Activated CD4-positive, alpha-beta T cell treated with anti-CD3 and anti-CD28 coated beads for 24 hours (primary cell): ENCODE results near the gene MAST4.
A peak's percentile ranks its signal among the peaks of the same experiment; 100 is the strongest.
"Not testable (repeated sequence)": the region's sequence is repeated elsewhere in the genome, so short reads cannot be mapped to it uniquely, and the experiment has no call there.

Source experiments
- DNase-seq, 2 donors: peaks; one replicate each; pipeline ENCODE4 v3.0.0-alpha.2; 2020; ENCODE audit warnings: low read depth in 2 of 2

The MAST4 gene

DNA sequence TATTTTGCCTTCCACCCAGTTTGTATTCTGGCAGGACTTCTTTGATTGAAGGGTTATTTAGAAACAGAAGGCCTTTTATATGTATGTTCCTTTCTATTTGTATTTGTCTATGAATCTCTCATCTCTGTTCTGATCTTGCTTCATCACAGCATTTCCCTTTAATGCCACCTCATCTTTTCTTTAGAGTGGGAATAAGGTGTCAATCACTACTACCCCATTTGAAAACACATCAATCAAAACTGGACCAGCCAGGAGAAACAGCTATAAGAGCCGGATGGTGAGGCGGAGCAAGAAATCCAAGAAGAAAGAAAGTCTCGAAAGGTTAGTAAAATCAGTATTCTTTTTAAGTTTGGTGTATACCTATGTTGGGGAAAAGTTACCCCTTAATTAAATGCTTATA lies 564.1 kb downstream of the MAST4 start:
- DNase-seq = no peak

DNA sequence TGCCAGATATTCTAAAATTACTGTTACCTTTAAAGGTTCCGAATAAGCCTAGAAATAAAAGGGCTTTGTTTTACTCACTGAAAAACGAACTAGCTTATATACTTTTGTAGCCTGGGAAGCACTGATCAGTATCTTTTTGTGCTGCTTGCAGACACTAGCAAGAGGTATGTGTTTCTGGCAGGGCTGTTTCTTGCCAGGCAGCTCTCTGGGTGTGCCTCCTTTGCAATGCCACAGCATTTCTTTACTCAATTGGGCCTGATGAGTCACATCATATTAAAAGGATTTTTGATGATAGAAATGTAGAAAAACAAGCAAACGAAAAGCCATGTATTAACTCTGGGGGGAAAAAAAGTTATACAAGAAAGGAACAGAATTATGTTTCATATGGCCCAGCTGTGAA lies 564.8 kb downstream of the MAST4 start:
- no peak for DNase-seq

DNA sequence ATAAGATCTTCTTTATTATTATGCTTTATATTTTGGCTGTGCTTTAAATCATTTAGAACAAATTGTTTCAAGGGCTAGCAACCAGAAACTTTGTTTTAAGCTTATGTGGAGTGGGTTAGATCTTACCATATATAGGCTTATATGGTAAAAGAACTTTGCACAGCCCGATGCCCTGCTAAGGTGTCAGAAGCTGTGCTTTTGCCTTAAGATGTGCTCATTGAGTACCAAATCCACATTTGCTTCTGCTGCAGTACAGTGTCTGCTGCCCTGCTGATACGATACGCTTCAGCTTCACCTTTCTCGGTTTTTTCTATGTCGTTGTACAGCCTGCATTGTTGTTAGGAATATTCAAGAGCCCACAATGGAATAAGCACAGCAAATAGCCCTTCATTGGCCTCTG lies 565.6 kb downstream of the MAST4 start:
- DNase-seq = no peak

DNA sequence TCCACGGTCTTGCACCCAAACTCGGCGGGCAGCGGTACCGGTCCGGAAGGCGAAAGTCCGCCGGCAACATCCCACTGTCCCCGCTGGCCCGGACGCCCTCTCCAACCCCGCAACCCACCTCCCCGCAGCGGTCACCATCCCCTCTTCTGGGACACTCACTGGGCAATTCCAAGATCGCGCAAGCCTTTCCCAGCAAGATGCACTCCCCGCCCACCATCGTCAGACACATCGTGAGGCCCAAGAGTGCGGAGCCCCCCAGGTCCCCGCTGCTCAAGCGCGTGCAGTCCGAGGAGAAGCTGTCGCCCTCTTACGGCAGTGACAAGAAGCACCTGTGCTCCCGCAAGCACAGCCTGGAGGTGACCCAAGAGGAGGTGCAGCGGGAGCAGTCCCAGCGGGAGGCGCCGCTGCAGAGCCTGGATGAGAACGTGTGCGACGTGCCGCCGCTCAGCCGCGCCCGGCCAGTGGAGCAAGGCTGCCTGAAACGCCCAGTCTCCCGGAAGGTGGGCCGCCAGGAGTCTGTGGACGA lies 567.1 kb downstream of the MAST4 start:
- no peak for DNase-seq

DNA sequence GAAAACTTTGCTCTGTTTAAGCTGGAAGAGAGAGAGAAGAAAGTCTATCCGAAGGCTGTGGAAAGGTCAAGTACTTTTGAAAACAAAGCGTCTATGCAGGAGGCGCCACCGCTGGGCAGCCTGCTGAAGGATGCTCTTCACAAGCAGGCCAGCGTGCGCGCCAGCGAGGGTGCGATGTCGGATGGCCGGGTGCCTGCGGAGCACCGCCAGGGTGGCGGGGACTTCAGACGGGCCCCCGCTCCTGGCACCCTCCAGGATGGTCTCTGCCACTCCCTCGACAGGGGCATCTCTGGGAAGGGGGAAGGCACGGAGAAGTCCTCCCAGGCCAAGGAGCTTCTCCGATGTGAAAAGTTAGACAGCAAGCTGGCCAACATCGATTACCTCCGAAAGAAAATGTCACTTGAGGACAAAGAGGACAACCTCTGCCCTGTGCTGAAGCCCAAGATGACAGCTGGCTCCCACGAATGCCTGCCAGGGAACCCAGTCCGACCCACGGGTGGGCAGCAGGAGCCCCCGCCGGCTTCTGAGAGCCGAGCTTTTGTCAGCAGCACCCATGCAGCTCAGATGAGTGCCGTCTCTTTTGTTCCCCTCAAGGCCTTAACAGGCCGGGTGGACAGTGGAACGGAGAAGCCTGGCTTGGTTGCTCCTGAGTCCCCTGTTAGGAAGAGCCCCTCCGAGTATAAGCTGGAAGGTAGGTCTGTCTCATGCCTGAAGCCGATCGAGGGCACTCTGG lies 567.8 kb downstream of the MAST4 start:
- no peak for DNase-seq

DNA sequence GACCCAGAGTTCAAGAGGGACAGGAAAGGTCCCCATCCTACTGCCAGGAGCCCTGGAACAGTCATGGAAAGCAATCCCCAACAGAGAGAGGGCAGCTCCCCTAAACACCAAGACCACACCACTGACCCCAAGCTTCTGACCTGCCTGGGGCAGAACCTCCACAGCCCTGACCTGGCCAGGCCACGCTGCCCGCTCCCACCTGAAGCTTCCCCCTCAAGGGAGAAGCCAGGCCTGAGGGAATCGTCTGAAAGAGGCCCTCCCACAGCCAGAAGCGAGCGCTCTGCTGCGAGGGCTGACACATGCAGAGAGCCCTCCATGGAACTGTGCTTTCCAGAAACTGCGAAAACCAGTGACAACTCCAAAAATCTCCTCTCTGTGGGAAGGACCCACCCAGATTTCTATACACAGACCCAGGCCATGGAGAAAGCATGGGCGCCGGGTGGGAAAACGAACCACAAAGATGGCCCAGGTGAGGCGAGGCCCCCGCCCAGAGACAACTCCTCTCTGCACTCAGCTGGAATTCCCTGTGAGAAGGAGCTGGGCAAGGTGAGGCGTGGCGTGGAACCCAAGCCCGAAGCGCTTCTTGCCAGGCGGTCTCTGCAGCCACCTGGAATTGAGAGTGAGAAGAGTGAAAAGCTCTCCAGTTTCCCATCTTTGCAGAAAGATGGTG lies 568.8 kb downstream of the MAST4 start:
- DNase-seq = no peak

DNA sequence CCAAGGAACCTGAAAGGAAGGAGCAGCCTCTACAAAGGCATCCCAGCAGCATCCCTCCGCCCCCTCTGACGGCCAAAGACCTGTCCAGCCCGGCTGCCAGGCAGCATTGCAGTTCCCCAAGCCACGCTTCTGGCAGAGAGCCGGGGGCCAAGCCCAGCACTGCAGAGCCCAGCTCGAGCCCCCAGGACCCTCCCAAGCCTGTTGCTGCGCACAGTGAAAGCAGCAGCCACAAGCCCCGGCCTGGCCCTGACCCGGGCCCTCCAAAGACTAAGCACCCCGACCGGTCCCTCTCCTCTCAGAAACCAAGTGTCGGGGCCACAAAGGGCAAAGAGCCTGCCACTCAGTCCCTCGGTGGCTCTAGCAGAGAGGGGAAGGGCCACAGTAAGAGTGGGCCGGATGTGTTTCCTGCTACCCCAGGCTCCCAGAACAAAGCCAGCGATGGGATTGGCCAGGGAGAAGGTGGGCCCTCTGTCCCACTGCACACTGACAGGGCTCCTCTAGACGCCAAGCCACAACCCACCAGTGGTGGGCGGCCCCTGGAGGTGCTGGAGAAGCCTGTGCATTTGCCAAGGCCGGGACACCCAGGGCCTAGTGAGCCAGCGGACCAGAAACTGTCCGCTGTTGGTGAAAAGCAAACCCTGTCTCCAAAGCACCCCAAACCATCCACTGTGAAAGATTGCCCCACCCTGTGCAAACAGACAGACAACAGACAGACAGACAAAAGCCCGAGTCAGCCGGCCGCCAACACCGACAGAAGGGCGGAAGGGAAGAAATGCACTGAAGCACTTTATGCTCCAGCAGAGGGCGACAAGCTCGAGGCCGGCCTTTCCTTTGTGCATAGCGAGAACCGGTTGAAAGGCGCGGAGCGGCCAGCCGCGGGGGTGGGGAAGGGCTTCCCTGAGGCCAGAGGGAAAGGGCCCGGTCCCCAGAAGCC lies 569.6 kb downstream of the MAST4 start:
- DNase-seq = peak; percentile 61 to 72

DNA sequence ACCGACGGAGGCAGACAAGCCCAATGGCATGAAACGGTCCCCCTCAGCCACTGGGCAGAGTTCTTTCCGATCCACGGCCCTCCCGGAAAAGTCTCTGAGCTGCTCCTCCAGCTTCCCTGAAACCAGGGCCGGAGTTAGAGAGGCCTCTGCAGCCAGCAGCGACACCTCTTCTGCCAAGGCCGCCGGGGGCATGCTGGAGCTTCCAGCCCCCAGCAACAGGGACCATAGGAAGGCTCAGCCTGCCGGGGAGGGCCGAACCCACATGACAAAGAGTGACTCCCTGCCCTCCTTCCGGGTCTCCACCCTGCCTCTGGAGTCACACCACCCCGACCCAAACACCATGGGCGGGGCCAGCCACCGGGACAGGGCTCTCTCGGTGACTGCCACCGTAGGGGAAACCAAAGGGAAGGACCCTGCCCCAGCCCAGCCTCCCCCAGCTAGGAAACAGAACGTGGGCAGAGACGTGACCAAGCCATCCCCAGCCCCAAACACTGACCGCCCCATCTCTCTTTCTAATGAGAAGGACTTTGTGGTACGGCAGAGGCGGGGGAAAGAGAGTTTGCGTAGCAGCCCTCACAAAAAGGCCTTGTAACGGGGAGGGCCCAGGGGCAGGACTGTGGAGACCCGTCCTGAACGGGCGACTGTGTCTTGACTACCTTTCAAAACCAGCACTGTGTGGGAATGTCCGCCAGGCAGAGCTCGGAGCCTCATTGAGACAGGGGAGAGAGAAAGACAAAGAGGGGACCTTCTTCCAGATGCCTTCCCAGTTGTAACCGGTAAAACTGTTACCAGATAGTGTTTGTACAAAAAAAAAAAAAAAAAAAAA lies 570.5 kb downstream of the MAST4 start:
- DNase-seq = peak; percentile 21 to 50

DNA sequence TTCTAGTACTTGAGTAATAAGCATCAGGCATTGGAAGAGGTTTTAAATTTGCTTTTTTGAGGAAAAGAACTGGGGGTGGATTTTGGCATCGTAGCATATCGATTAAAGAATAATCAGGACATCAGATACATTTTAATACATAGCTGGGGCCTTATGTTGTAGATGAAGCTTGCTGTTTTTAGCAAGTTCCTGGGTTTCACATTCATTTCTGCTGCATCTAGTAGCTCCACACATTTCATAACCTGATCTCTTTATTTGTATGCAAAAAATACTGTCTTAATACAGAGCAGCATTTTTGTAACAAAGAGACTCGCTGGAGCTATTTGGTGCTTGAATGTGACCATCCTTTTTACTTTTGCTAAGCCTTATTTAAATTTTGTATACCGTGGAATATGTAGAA lies 571.9 kb downstream of the MAST4 start:
- no peak for DNase-seq

DNA sequence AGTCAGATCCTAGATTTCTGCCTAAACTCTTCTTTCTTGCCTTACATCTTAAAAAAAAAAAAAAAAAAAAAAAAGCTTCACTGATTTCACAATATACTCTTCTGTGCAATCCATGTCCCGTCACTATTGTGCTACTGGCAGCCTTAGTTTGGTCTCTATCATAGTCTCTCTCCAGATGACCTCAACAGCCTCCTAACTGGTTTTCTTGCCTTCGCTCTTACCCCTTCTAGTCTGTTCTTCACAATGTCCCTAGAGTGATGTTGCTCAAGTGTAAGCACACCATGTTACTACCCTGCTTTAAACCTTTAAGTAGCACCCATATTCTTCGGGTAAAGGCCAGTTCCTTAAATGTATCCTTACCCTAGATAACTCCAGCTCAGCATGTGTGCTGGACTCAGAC lies 574.6 kb downstream of the MAST4 start:
- no peak for DNase-seq

DNA sequence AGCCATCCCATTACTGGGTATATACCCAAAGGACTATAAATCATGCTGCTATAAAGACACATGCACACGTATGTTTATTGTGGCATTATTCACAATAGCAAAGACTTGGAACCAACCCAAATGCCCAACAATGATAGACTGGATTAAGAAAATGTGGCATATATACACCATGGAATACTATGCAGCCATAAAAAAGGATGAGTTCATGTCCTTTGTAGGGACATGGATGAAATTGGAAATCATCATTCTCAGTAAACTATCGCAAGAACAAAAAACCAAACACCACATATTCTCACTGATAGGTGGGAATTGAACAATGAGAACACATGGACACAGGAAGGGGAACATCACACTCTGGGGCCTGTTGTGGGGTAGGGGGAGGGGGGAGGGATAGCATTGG lies 577.2 kb downstream of the MAST4 start:
- not testable (repeated sequence) for DNase-seq

DNA sequence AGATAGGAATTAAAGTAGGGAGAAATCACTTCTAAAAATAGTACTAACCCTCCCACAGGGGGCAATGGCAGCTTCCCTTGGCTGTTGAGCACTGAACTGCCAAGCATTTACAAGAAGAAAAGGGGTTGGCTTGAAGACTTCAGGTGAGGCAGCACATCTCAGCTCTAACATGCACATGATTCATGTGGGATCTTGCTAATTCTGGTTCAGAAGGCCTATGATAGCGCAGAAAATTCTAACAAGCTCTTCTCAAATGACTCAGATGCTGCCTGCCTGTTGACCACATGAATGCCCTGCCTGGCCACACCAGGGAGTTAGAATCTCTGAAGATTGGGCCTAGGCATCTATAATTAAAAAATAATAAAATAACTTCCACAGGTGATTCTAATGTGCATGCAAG lies 577.8 kb downstream of the MAST4 start:
- no peak for DNase-seq

DNA sequence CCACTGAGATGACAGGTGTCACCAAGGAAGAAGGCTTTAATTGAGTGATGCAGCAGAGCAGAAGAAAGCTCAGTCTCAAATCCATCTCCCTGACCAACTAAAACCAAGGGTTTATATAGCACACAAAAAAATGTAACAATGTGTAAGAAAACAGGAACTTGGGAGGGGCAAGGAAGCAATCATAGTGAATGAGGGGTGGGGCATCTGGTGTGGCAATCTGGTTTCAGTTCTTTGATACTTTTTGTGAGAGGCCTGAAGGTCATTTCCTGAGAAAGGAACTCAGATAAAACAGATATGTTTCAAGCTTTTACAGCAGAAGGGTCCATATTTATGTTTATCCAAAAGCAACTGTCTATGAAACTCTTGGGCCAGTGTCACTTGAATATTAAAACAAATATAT lies 580.7 kb downstream of the MAST4 start:
- no peak for DNase-seq

DNA sequence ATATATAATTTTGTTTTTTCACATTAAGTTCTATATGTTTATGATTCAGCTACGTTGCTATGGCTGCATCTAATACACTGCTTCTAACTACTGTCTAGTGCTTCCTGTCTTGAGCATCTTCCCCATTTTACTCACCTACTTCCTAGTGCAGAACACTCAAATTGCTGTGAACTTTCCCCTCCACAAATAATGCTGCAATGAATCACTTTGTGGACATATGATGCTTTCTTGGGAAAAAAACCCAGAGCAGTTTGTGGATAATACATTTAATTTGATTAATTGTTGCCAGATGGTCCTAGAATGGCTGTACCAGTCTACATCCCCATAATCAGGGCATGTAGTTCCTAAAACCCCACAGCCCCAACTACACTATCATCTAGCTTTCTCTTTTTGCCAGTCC lies 581.9 kb downstream of the MAST4 start:
- no peak for DNase-seq

DNA sequence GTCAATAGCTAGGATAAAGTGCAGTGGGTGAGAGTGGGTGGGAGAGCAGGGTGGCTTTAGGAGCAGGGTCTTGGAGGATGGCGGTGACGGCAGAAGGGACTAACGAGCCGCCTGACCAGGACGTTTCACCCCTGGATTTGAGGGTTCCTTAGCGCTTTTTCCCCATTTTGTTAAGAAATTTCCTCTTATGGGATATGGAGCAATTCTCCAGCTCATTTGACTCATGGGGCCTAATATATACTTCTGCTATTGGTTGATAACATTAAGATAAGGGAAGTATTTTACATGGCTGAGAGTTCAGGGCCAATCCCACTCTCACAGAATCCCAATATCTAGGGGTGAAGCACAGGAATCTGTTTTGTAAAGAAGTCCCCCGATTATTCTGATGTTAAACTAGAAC lies 582.8 kb downstream of the MAST4 start:
- no peak for DNase-seq

DNA sequence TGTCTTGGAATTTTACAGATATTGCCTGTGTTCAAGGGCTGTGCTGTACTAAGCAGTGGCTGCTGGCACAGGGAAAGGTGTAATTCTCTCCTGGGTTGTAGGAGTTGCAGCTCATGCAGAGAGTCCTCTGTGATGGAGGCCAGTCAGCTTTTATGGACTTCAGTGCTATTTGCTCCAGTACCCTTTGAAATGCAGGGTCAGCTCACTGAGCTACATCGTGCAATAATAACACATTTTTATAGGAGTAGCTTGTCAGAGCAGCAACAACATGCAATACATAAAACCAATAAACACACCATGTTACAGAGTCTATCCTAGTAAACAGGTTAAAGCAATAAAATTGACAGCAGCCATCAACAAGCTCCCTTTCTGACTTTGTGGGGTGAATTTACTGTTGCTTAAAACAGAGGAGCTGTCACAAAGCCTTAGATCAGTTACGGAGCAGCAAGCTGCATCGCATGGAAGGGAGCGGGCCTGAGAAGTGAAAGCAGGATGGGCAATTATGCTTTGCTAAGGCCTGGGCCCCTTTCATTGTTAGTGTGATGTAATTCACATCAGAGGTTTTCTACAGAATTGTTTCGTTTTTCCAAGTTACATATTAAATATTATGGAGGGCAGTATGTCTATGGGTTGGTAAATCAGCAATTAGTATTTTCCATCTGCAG lies 583.6 kb downstream of the MAST4 start:
- DNase-seq = no peak

DNA sequence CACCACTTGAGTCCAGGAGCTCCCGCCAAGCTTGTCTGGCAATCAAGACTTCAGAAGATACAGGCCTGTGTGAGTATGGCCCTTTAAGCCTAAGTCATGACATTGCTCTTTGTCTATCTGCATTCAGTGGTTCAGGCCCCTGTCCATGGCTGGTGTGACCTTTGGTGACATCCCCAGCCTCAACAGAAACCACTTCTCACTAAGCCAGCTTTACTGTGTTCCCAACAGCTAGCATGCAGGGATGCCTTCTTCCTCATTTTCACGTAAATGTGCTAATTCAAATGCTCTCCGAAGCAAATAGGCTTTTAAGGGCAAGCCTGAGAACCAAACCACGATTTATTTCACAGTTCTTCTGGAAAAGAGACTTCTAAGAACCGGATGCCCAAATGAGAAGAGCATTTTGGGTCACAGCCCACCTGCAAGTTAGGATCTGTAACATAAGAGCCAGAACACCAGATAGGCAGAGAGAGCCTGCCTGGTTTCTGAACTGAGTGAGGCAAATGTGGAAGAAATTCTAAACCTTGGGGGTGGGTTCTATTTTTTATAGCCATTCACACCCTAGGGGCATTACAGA lies 585.5 kb downstream of the MAST4 start:
- no peak for DNase-seq

DNA sequence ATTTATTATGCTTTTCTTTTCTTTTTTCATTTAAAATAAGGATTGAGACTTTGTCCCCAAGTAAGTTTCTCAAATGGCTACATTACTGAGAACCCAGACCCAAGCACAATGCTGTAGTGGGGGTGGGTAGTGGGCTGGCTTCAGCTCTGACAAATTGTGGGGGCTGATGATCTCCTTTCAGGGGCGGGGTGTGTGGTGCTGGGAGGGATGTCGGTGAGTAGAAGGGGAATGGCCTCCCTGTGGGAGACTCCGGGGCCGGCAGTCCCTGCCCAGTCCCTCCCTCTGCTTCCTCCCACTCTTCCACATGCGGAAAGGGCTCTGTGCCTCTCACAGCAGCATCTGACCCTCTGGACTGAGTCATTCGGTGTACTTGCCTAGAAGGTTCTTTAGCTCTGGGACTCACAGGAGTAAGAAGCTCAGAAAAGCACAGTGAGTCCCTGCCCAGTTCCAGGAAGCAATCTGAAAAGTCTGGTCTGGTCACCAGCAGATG lies 586.2 kb downstream of the MAST4 start:
- DNase-seq = no peak

DNA sequence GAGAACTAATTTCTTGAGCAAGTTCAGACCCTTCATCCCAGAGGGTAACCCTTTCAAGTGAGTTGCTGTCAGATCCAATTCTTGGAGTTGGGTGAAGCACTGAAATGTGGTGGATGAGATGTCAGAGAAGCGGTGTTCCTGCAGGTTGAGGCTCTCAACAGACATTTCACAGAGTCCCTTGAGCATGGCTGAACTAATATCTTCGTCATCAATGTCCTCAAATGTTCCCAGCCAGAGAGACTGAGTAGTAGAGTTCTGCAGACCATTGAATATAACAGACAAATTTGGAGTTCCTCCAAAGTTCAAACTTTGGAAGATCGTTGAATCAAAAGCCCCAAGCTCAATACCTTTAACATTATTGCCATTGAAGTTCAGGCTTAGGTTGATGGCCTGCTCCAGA lies 587.7 kb downstream of the MAST4 start:
- DNase-seq = no peak

DNA sequence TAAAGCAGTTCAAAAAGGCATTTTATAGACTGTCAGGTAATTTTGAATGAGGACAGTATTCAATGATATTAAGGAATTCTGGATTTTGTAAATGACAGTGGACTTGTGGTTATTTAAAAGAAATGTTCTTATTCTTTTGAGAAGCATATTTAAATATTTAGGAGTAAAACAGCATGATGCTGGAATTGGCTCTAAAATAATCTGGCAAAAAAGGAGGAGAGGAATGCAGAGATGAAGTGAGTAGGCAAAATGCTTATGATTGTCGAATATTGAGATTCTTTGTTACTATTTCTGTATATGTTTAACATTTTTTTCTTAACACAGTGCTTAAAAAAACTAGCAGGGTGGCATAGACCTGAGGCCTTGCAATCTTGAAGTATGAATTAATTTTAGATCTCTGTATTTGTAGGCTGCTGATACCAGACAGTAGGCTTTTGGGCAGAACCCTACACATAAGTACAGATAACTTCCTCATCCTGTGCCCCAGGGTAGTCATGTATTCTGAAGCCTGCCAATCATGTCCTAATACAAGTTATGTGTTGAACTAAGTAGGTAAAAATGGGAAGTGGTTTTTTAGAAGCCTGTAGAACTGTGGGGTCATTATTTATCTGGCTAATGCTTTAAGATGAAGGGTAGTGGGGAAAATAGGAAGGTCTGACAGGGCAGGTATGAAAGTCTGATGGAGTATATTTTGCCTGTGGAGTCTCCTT lies 591.0 kb downstream of the MAST4 start:
- no peak for DNase-seq
